ES-I3 (cell line): ENCODE results near the gene YBX1.
"Not testable (repeated sequence)": the region's sequence is repeated elsewhere in the genome, so short reads cannot be mapped to it uniquely, and the experiment has no call there.

ENCODE experiments used
- H3K36me3 ChIP-seq: 2 replicates; pipeline ENCODE4 v1.6.1; 2013; ENCODE audit warnings: mild to moderate bottlenecking, low read length, control low read depth, moderate library complexity; ENCODE audit not compliant: insufficient read depth
- H3K4me1 ChIP-seq: 2 replicates; pipeline ENCODE4 v1.6.1; 2013; ENCODE audit warnings: mild to moderate bottlenecking, control low read depth, low read length; ENCODE audit not compliant: insufficient read depth
- H3K9ac ChIP-seq: 2 replicates; pipeline ENCODE4 v1.6.1; 2013; ENCODE audit warnings: low read depth, mild to moderate bottlenecking, low read length, moderate library complexity
- H3K9me3 ChIP-seq: 2 replicates; pipeline ENCODE4 v1.6.1; 2013; ENCODE audit warnings: mild to moderate bottlenecking, low read length, moderate library complexity; ENCODE audit not compliant: control insufficient read depth, insufficient read depth

The YBX1 gene

DNA sequence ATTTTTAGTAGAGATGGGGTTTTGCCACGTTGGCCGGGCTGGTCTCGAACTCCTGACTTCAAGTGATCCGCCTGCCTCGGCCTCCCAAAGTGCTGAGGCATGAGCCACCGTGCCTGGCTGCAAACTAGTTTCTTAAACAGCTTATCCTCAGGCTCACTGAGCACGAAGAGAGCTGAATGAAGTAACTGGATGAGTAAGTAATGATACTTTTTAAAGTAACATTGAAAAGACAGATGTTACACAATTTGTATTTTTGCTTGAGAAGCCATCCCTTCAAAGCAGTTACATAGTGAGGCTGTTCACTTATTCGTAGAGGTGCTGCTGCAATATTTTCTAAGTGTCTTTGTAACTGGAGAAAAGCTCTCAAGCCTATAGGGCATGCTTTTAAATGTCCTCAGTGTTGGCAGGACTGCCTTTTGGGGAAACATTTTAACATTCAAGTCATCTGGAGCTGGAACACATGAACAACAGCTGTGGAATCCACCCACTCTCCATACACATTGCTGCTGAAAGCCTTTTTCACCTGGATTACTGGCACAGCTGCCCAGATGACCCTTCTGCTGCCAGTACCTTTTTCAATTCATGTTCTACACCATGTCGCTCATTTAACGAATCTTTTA, 2.7 kb upstream of the YBX1 start:
- Histone ChIP-seq H3K36me3 (peaks cover 6% of the 10 kb centered on the region; the same call in 1 of the 2 replicates), H3K9ac (no peak overlapping the region), H3K4me1 (peaks cover 5% of the 10 kb centered on the region; the same call in 1 of the 2 replicates), H3K9me3 (no peaks in the 10 kb centered on the region)

DNA sequence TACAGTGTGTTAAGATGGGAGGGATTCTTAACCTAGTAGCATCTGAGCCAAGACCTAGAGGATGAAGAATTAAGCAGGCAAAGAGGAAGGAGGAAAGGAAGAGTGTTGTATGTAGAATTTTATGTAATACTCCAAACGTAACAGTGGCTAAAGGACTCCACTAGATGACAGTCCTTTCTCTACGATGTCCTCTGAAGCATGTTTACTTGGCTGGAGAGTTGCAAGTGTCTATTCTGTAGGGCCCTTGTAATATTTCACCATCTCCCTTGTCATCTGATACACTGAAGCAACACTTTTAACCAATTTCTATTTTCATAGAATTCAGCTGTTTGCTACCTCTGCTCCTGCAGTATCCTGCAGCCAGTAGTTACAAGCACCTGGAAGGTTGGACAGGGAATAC, 2.2 kb upstream of the YBX1 start:
- Histone ChIP-seq H3K4me1 (peaks cover 11% of the 10 kb centered on the region), H3K9ac (peak overlapping the region; percentile 99; the same call in 1 of the 2 replicates), H3K36me3 (peaks cover 6% of the 10 kb centered on the region; the same call in 1 of the 2 replicates), H3K9me3 (no peaks in the 10 kb centered on the region)

DNA sequence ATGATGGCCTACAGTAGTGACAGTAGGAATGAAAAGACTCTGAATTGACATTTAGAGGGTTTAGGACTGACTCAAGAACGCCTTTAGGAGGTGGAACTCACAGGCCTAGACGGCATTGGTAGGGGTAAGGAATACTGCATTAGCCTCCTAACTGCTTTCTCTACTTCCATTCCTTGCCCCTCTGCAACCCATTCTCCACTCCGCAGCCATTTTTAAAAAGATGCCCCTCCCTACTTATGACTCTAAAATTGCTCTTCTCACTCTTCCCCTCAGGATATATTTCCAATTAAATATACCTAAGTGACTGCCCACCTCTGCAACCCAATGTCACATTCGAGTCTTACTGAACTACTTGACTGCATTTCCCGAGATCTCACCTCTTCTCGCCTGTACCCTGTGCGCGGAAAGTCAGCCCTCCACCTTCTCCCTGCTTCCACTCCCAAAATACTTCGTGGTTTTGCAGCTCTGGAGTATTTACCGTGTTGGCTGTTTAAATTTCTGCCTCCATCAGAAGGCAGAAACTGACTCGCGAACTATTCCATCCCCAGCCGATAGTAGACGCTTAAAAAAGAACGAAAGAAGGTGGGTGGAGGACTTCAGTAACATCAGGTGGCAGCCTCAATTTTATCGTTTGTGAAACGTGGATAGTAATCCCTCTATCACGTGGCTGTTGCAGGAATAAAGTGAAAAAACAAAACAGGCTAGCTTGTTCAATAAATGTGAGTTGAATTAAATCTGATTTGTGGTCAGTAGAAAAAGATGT, 1.1 kb upstream of the YBX1 start:
- Histone ChIP-seq H3K36me3 (no peaks in the 10 kb centered on the region), H3K9ac (peak overlapping the region; percentile 99), H3K9me3 (no peaks in the 10 kb centered on the region), H3K4me1 (peaks cover 12% of the 10 kb centered on the region)

DNA sequence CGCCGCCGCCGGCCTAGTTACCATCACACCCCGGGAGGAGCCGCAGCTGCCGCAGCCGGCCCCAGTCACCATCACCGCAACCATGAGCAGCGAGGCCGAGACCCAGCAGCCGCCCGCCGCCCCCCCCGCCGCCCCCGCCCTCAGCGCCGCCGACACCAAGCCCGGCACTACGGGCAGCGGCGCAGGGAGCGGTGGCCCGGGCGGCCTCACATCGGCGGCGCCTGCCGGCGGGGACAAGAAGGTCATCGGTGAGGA, 193 bp downstream of the YBX1 start:
- not testable (repeated sequence) for H3K9me3 ChIP-seq, H3K36me3 ChIP-seq
- Histone ChIP-seq H3K4me1 (peaks cover 19% of the 10 kb centered on the region), H3K9ac (peak overlapping the region; percentile 99; the same call in 1 of the 2 replicates)

DNA sequence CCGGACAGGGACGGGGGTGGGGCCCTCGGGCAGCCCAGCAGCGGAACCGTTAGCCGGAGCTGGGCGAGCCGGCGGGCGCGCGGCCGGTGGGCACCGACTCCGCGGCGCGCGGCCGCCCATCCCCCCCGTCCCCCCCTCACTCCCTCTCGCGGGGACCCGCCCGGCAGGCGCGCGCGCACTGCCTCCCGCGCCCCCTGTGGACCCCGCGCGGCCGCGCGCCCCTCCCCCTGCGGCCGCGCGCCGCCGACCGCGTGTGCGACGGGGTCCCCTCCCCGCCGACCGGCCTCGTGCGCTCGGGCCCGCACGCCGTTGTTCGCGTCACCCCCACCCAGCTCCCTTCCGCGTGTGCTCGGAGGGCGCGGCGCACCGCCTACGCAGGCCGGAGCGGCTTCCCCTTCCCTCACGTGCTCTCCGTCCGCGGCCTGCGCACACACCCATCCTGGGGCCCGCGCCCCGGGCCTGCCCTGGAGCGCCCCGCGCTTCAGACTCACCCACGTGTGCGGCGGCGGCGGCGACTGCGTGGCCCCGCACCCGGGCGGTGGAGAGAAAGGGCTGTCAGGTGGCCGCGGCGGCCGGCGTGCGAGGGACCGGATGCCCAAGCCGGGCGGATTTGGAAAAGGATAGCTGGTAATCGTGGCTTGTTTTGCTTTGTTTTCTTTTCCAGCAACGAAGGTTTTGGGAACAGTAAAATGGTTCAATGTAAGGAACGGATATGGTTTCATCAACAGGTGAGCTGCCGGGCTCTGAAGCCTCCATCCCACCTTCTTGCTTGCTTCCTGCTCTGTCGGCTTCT, 717 bp downstream of the YBX1 start:
- H3K36me3 ChIP-seq = no peaks in the 10 kb centered on the region
- H3K4me1 ChIP-seq = peaks cover 21% of the 10 kb centered on the region
- H3K9me3 ChIP-seq = no peaks in the 10 kb centered on the region
- H3K9ac ChIP-seq = peak overlapping the region; percentile 91

DNA sequence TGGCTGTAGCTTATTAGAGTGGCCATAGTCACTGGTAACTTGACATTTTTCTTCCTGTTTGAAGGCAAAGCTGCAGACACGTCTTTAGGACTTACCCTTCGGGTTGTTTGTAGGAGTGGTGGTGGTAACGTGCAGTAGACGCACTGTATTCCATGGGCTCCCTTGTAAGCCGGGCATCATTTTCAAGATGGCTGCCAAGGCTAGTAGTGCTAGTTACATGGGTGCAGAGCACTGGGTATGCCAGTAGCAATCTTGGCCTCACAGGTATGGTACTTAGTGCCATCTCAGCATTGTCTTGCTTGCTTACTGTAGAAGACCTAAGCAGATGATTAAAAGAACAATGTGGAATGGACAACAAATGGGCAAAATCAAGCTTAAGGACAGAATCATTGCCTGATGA, 1.9 kb downstream of the YBX1 start:
- Histone ChIP-seq H3K4me1 (peaks cover 25% of the 10 kb centered on the region), H3K9me3 (no peaks in the 10 kb centered on the region), H3K9ac (peak overlapping the region; percentile 91; the same call in 1 of the 2 replicates), H3K36me3 (no peaks in the 10 kb centered on the region)

DNA sequence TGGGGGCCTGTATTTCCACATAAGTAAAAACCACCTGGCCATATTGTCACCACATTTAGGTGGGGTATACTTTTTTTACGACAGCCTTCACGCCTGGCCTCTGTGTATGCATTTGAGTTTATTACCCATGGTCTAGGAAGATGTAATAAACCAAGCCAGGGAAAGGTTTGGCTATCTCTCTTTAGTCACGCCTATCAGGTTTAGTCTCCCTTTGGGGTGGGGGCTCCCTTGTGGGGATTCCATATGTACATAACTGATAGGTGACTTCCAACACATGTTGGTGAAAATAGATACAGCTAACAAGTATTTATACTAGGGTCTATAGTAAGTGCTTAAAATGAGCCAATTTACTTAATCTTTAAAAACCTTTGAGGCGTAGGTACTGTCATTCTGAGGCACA, 4.2 kb downstream of the YBX1 start:
- Histone ChIP-seq H3K36me3 (no peaks in the 10 kb centered on the region), H3K4me1 (peaks cover 30% of the 10 kb centered on the region), H3K9me3 (no peaks in the 10 kb centered on the region), H3K9ac (no peak overlapping the region)

DNA sequence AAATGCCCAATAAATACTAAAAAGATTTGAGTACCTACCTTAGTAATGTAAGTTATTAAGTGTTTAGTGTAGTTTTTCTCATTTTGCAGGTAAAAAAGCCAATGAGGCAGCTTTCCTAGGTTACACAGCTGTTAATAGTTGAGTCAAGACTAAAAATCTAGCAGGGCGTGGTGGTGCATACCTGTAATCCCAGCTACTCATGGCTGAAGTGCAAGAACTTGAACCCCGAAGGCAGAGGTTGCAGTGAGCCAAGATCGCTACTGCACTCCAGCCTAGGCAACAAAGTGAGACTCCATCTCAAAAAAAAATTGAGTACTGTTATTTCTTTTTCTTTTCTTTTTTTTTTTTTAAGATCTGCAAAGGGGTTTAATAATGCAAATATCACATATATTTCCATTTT, 7.7 kb downstream of the YBX1 start:
- peaks cover 7% of the 10 kb centered on the region for H3K36me3 ChIP-seq
- H3K9ac ChIP-seq = no peak overlapping the region
- peaks cover 26% of the 10 kb centered on the region for H3K4me1 ChIP-seq
- H3K9me3 ChIP-seq = no peaks in the 10 kb centered on the region

DNA sequence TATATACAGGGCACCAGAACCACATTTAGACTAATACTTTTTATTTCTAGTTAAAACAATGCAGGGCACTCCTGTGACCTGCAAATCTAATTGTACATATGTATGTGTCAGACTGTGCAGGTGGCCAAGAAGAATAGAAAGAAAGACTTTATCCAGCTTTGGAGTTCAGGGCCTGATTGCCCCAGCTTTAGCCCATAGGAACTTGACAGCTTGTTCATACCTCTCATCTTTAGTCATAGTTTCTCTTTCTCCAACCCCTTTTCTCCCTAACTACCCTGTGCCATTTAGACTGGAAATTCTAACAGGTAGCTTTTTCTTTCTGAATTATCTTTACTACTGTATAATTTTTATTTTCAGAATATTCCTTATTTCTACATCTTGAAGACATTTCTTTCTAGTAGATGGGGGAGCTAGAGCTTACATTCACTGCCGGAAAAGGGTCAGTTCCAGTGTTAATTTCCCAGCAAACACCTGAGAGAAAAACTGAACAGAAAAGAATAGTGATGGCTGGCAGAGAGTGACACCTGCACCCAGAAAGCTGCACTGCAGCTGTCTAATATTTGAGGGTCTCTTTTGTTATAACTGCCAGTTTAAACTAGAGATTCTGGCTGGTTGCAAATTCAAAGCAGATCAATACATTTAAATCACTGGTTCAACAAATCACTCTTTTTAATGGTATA, 8.4 kb downstream of the YBX1 start:
- no peaks in the 10 kb centered on the region for H3K9me3 ChIP-seq
- H3K4me1 ChIP-seq = peaks cover 23% of the 10 kb centered on the region; the same call in 1 of the 2 replicates
- peaks cover 14% of the 10 kb centered on the region for H3K36me3 ChIP-seq
- H3K9ac ChIP-seq = no peak overlapping the region

DNA sequence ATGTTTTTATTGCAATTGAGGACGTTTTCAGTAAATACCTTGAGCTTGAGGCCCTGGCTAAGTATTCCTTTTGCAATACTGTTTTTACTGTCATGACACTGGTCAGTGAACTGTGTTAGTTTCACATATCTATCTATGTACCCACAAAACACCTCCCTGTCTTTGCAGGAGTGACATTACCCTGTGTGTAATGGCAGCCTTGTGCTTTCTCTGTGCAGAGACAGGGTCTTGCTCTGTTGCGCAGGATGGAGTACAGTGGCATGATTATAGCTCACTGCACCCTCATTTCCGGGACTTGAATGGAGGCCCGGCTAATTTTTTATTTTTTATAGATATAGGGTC, 8.9 kb downstream of the YBX1 start:
- Histone ChIP-seq H3K36me3 (peaks cover 18% of the 10 kb centered on the region), H3K9ac (no peak overlapping the region), H3K9me3 (no peaks in the 10 kb centered on the region), H3K4me1 (peaks cover 23% of the 10 kb centered on the region; the same call in 1 of the 2 replicates)

DNA sequence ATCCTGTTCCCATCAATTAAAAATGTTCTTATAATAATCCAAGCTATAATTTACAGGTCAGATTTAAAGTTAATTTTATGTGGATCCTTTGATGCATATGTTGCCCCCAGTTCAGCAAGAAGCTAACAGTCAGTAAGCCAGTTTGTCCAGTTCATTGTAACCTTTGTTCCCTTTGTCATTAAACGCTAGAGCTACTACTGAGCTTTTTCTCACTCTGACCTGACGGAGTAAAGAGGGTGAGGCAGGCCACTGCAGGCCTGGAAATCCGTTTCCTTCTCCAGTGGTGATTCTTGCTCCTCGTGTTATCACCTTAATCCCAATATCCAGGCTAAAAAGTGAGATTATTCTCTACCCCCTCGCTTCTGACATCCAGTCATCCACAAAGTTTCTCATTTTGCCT, 10.2 kb downstream of the YBX1 start:
- H3K4me1 ChIP-seq = peaks cover 17% of the 10 kb centered on the region; the same call in 1 of the 2 replicates
- peaks cover 28% of the 10 kb centered on the region for H3K36me3 ChIP-seq
- no peaks in the 10 kb centered on the region for H3K9me3 ChIP-seq
- H3K9ac ChIP-seq = no peak overlapping the region

DNA sequence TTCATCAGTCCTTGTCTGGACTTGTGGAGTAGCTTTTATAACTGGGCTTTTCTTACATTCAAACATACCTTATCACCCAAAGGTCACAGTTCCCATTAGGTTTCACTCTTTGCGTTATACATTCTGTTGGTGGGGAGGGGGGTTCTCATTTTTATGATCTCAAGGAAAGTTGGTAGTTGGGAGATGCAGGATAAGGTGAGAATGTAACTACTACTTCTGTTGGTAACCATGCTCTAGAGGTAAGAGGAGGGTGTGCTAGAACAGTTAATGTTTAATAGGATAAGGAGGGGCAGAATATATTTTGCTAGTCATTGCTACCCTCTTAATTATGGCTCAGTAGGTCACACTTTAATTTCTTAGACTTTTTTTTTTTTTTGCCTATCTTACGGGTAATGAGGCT, 10.7 kb downstream of the YBX1 start:
- H3K36me3 ChIP-seq = peaks cover 33% of the 10 kb centered on the region
- no peaks in the 10 kb centered on the region for H3K9me3 ChIP-seq
- no peak overlapping the region for H3K9ac ChIP-seq
- peaks cover 15% of the 10 kb centered on the region; the same call in 1 of the 2 replicates for H3K4me1 ChIP-seq

DNA sequence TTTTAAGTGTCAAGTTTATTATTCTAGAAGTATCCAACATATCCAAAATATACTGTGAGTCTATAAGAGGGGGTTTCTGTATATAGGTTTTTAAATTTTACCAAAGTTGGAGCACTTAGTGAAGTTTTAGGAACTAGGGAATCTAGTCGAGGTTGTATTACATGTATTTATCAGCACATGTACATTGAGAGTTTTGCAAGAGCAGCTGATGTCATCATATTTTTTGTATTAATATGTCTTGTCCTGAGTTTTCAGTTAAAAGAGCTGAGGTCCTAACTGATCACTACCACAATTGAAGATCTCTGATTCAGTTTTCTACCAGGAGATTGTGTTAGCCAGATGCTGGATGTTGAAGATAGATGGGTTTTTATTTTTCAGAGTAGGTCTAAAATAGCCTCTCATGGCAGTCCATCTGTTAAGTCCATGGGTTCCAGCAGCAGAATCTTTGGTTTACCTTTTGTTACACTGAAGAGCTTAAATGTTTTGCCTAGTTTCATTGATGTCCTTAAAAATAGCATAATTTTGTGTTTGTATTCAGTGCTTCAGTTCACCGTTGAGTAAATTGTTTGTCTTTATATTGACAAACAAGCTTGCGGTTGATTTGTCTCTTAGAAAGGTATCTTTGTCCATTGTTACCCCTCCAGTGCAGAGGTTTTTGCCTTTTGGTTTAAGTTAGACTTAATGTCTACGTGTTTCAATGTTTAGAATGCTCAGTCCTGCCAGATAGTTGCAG, 16.0 kb downstream of the YBX1 start:
- Histone ChIP-seq H3K9ac (no peak overlapping the region), H3K9me3 (no peaks in the 10 kb centered on the region), H3K4me1 (no peaks in the 10 kb centered on the region), H3K36me3 (peaks cover 61% of the 10 kb centered on the region)

DNA sequence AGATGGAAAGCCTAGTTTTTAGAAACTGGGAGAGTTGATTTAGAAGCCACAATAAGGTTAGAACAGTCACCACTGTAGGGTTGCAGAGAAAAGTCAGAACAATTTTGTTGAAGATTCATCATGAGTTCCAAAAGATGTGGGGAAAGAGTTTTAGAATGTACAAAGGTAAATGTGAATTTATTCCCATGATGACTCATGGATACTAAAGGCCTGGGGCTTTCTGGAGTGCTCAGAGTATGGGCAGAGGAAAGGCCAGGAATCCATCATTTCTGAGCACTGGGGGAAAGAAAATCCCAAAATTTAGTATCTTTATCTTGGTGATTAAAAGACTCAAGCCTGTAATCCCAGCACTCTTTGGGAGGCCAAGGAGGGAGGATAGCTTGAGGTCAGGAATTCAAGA, 17.8 kb downstream of the YBX1 start:
- H3K36me3 ChIP-seq = peaks cover 58% of the 10 kb centered on the region
- H3K9me3 ChIP-seq = no peaks in the 10 kb centered on the region
- no peak overlapping the region for H3K9ac ChIP-seq
- H3K4me1 ChIP-seq = no peaks in the 10 kb centered on the region
